H9 (cell line): ENCODE measurements around the gene VAV3. TPM values are rescaled to one million over a fixed set of nuclear protein-coding genes. Genes with fewer than 3 reads are reported as not detected.

Source experiments
- DNase-seq: peaks from one replicate; pipeline ENCODE4 v3.0.0-alpha.2; 2017
- H2AFZ ChIP-seq: one replicate; pipeline ENCODE4 v1.6.1; 2013; ENCODE audit warnings: mild to moderate bottlenecking, low read length, control low read depth, moderate library complexity
- H2AK5ac ChIP-seq: 2 replicates; pipeline ENCODE4 v1.6.1; 2013; ENCODE audit warnings: low read length, control low read depth, mixed read lengths; ENCODE audit not compliant: insufficient read length
- H2BK120ac ChIP-seq: one replicate; pipeline ENCODE4 v1.6.1; 2013; ENCODE audit warnings: low read depth, mild to moderate bottlenecking, low read length, control low read depth, inconsistent platforms; ENCODE audit not compliant: poor library complexity, severe bottlenecking
- H2BK12ac ChIP-seq: 2 replicates; pipeline ENCODE4 v1.6.1; 2013; ENCODE audit warnings: low read length, control low read depth, mixed read lengths, low read depth; ENCODE audit not compliant: insufficient read length
- H2BK15ac ChIP-seq: 2 replicates; pipeline ENCODE4 v1.6.1; 2013; ENCODE audit warnings: low read depth, low read length, control low read depth
- H2BK20ac ChIP-seq: one replicate; pipeline ENCODE4 v1.6.1; 2013; ENCODE audit warnings: low read depth, mild to moderate bottlenecking, low read length, control low read depth, inconsistent platforms; ENCODE audit not compliant: poor library complexity, severe bottlenecking
- H2BK5ac ChIP-seq: 2 replicates; pipeline ENCODE4 v1.6.1; 2013; ENCODE audit warnings: low read length, control low read depth, mixed read lengths; ENCODE audit not compliant: insufficient read length
- H3K14ac ChIP-seq: 2 replicates; pipeline ENCODE4 v1.6.1; 2013; ENCODE audit warnings: low read length, control low read depth; ENCODE audit not compliant: insufficient read depth
- H3K18ac ChIP-seq: 2 replicates; pipeline ENCODE4 v1.6.1; 2013; ENCODE audit warnings: low read depth, mild to moderate bottlenecking, mixed read lengths, low read length, control low read depth; ENCODE audit not compliant: insufficient read length
- H3K23ac ChIP-seq: 2 replicates; pipeline ENCODE4 v1.6.1; 2013; ENCODE audit warnings: low read length, control low read depth, mixed read lengths, low read depth; ENCODE audit not compliant: insufficient read length
- H3K23me2 ChIP-seq: 2 replicates; pipeline ENCODE4 v1.6.1; 2013; ENCODE audit warnings: low read depth, mild to moderate bottlenecking, mixed read lengths, low read length, control low read depth; ENCODE audit not compliant: insufficient read length, poor library complexity, severe bottlenecking
- H3K27ac ChIP-seq: 2 replicates; pipeline ENCODE4 v1.5.1; 2013; ENCODE audit warnings: low read length, control low read depth, mixed read lengths, low read depth; ENCODE audit not compliant: insufficient read length
- H3K27me3 ChIP-seq: 2 replicates; pipeline ENCODE4 v1.6.1; 2013; ENCODE audit warnings: low read length, control low read depth, inconsistent platforms; ENCODE audit not compliant: insufficient read depth
- H3K4ac ChIP-seq: 2 replicates; pipeline ENCODE4 v1.6.1; 2013; ENCODE audit warnings: low read depth, mild to moderate bottlenecking, control low read depth, inconsistent platforms, low read length, moderate library complexity
- H3K4me1 ChIP-seq: 2 replicates; pipeline ENCODE4 v1.6.1; 2013; ENCODE audit warnings: low read length, control low read depth, inconsistent platforms; ENCODE audit not compliant: insufficient read depth
- H3K4me2 ChIP-seq: 2 replicates; pipeline ENCODE4 v1.6.1; 2013; ENCODE audit warnings: low read length, control low read depth, mixed read lengths; ENCODE audit not compliant: insufficient read length, insufficient read depth
- H3K56ac ChIP-seq: 2 replicates; pipeline ENCODE4 v1.6.1; 2013; ENCODE audit warnings: low read depth, mild to moderate bottlenecking, mixed read lengths, low read length, control low read depth; ENCODE audit not compliant: insufficient read length
- H3K79me1 ChIP-seq: 2 replicates; pipeline ENCODE4 v1.6.1; 2013; ENCODE audit warnings: low read depth, mild to moderate bottlenecking, moderate library complexity, low read length, control low read depth, inconsistent platforms; ENCODE audit not compliant: insufficient read depth, poor library complexity, severe bottlenecking
- H3K79me2 ChIP-seq: 2 replicates; pipeline ENCODE4 v1.6.1; 2013; ENCODE audit warnings: low read length, control low read depth, inconsistent platforms; ENCODE audit not compliant: insufficient read depth
- H3K9ac ChIP-seq: 2 replicates; pipeline ENCODE4 v1.6.1; 2013; ENCODE audit warnings: low read length, control low read depth, mixed read lengths; ENCODE audit not compliant: insufficient read length; ENCODE audit errors: extremely low read depth
- H3K9me3 ChIP-seq: one replicate; pipeline ENCODE4 v1.6.1; 2013; ENCODE audit warnings: low read depth, low read length, inconsistent platforms; ENCODE audit not compliant: control insufficient read depth
- H3T11ph ChIP-seq: one replicate; pipeline ENCODE4 v1.6.1; 2013; ENCODE audit warnings: mild to moderate bottlenecking, low read length, control low read depth, inconsistent platforms
- H4K20me1 ChIP-seq: one replicate; pipeline ENCODE4 v1.6.1; 2013; ENCODE audit not compliant: control insufficient read depth, insufficient read length, insufficient read depth
- H4K5ac ChIP-seq: 2 replicates; pipeline ENCODE4 v1.6.1; 2013; ENCODE audit warnings: low read depth, mild to moderate bottlenecking, mixed read lengths, low read length, control low read depth; ENCODE audit not compliant: insufficient read length
- H4K8ac ChIP-seq: replicated peaks from 2 replicates; pipeline ENCODE4 v1.6.1; 2013; ENCODE audit warnings: low read length, control low read depth, mixed read lengths, low read depth; ENCODE audit not compliant: insufficient read length
- H4K91ac ChIP-seq: 2 replicates; pipeline ENCODE4 v1.6.1; 2013; ENCODE audit warnings: low read depth, mild to moderate bottlenecking, moderate library complexity, mixed read lengths, low read length, control low read depth; ENCODE audit not compliant: insufficient read length
- H3K27ac Mint-ChIP-seq, 3 experiments: 2 replicates in 2 of 3; 3 replicates in 1 of 3; pipeline ENCODE4 v1.8.0; 2020 to 2021; ENCODE audit warnings: mixed read lengths in 3 of 3, mild to moderate bottlenecking in 1 of 3, moderate library complexity in 1 of 3
- H3K27me3 Mint-ChIP-seq: 2 replicates; pipeline ENCODE4 v1.8.0; 2021; ENCODE audit warnings: low read depth, mild to moderate bottlenecking, moderate library complexity, mixed read lengths
- H3K36me3 Mint-ChIP-seq, 3 experiments: 2 replicates in 2 of 3; 3 replicates in 1 of 3; pipeline ENCODE4 v1.8.0; 2020 to 2021; ENCODE audit warnings: low read depth in 3 of 3, mixed read lengths in 3 of 3; ENCODE audit not compliant: insufficient read depth in 1 of 3
- H3K4me1 Mint-ChIP-seq, 2 experiments: 2 replicates each; pipeline ENCODE4 v1.8.0; 2020; ENCODE audit warnings: mixed read lengths in 2 of 2
- H3K4me3 Mint-ChIP-seq, 2 experiments: 2 replicates in 1 of 2; 3 replicates in 1 of 2; pipeline ENCODE4 v1.8.0; 2020 to 2021; ENCODE audit warnings: mild to moderate bottlenecking in 2 of 2, mixed read lengths in 2 of 2, moderate library complexity in 1 of 2
- H3K9me3 Mint-ChIP-seq, 2 experiments: 2 replicates in 1 of 2; 3 replicates in 1 of 2; pipeline ENCODE4 v1.8.0; 2020; ENCODE audit warnings: mild to moderate bottlenecking in 2 of 2, mixed read lengths in 2 of 2, moderate library complexity in 1 of 2
- CTCF ChIP-seq: fragments of 200-600 bp; sonication (generic); conservative IDR thresholded peaks from 3 replicates; pipeline ENCODE4 v1.8.0; 2021; ENCODE audit warnings: antibody characterized with exemption, mild to moderate bottlenecking
- WGBS: extraction: QIAGEN DNeasy Blood & Tissue Kit; methylation state at CpG from one replicate; pipeline ENCODE4 v1.1.7; 2013; ENCODE audit warnings: missing lambda C conversion rate, low lambda C conversion rate, mixed read lengths; ENCODE audit not compliant: insufficient read length; ENCODE audit errors: extremely low coverage; 5-methylcytosine and 5-hydroxymethylcytosine counted together
- total RNA-seq: library from RNA; stranded (reverse); gene quantifications from 2 replicates; pipeline ENCODE4 v1.2.1, GENCODE V29; 2021

VAV3 gene
- total RNA-seq, 1 experiment from 2014 or later: 5.1 TPM

GRCh38 chr1:107546576-107546975, 418.4 kb downstream of the VAV3 start:
- Histone ChIP-seq H2AFZ (no peak overlapping the region), H3K23ac (no peak overlapping the region), H3K27ac (no peak overlapping the region), H2BK120ac (no peak overlapping the region), H3K56ac (no peak overlapping the region), H3K4me1 (no peaks in the 10 kb centered on the region), H3K9me3 (no peaks in the 10 kb centered on the region), H2BK5ac (no peak overlapping the region), H4K91ac (no peak overlapping the region), H2BK15ac (no peak overlapping the region), H3K14ac (no peak overlapping the region), H3K4me2 (no peak overlapping the region), H4K20me1 (no peaks in the 10 kb centered on the region), H3K4ac (no peak overlapping the region), H3K9ac (no peak overlapping the region), H3K79me2 (no peaks in the 10 kb centered on the region), H2BK20ac (no peak overlapping the region), H4K8ac (no peak overlapping the region), H3K23me2 (no peaks in the 10 kb centered on the region), H4K5ac (no peak overlapping the region), H3T11ph (no peak overlapping the region), H2AK5ac (no peak overlapping the region), H2BK12ac (no peak overlapping the region), H3K79me1 (no peaks in the 10 kb centered on the region), H3K18ac (no peak overlapping the region), H3K27me3 (no peaks in the 10 kb centered on the region)
- H3K27me3 Mint-ChIP-seq: no peaks in the 10 kb centered on the region
- no peak for DNase-seq
- no peak overlapping the region for H3K4me3 Mint-ChIP-seq
- no peaks in the 10 kb centered on the region for H3K4me1 Mint-ChIP-seq
- no peaks in the 10 kb centered on the region for H3K36me3 Mint-ChIP-seq
- no CpG with 5 or more reads among the region's 4 CpGs for WGBS
- TF ChIP-seq CTCF: no peak
- H3K9me3 Mint-ChIP-seq: no peaks in the 10 kb centered on the region
- H3K27ac Mint-ChIP-seq: no peak overlapping the region
